Measurements from ENCODE around the gene XYLT1. TPM values are rescaled to one million over a fixed set of nuclear protein-coding genes. Genes with fewer than 3 reads are reported as not detected.

The XYLT1 gene
- polyA plus RNA-seq, 1 of the 3 experiments (the other 2 are of a cell fraction) = 17.6 TPM

DNA sequence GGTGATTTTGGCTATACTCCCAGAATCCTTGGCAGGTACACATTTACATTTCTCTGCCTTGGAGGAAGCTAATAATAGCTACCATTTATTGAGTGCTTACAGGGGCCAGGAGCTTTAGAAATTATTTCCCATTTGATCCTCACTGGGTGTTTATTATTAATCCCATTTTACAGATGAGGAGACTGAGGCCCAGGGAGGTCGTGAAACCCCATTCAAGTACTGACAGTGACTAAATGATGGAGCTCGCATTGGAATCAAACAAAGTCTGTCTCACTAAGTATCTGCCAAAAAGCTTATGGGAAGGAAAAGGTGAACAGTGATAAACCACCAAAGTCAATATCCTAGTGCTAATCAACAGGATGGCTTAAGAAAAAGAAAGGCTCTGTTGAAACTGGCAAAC is 33.3 kb upstream of the XYLT1 start:
- ChIA-PET POLR2A (no interaction called here), CTCF (interaction anchor here (0.6 kb wide), 1 partner anchor 510 kb away, joined by 3 read pairs; no protein-coding TSS in a partner anchor)
- H3K9me2 ChIP-seq = no peaks in the 10 kb centered on the region
- H3K4me3 ChIP-seq (ENCODE audit: low read depth in 2 of 2, low read length in 1 of 2) = no peak overlapping the region
- no peak for TF ChIP-seq JUND (IDR thresholded peaks at IDR 0.05)
- no peak for TF ChIP-seq ZBTB33 (IDR thresholded peaks at IDR 0.05; ENCODE audit: borderline replicate concordance, low read depth)
- TF ChIP-seq FOXJ3 (CRISPR knock-in tag; IDR thresholded peaks at IDR 0.05) = no peak
- TF ChIP-seq FOXM1 (IDR thresholded peaks at IDR 0.05; ENCODE audit: low read depth) = no peak
- no peak for TF ChIP-seq CTCF (IDR thresholded peaks at IDR 0.05)
- TF ChIP-seq ELF1 (IDR thresholded peaks at IDR 0.05) = no peak
- no peak for TF ChIP-seq SIN3A (IDR thresholded peaks at IDR 0.05; ENCODE audit: borderline replicate concordance, low read depth, low read length)
- TF ChIP-seq POLR2AphosphoS5 (IDR thresholded peaks at IDR 0.05; ENCODE audit: low read depth, low read length) = no peak
- no peak for TF ChIP-seq MEF2A (IDR thresholded peaks at IDR 0.05; ENCODE audit: borderline replicate concordance, low read depth)
- no peak for TF ChIP-seq FOSL2 (IDR thresholded peaks at IDR 0.05; ENCODE audit: borderline replicate concordance, low read depth)
- TF ChIP-seq RAD21 (IDR thresholded peaks at IDR 0.05; ENCODE audit: low read length) = no peak
- TF ChIP-seq USF2 (IDR thresholded peaks at IDR 0.05; ENCODE audit: borderline replicate concordance, low read depth, low read length) = no peak
- no peak for TF ChIP-seq MXI1 (IDR thresholded peaks at IDR 0.05; ENCODE audit: low read depth, low read length)
- TF ChIP-seq RCOR1 (IDR thresholded peaks at IDR 0.05; ENCODE audit: low read length) = no peak
- no peak for TF ChIP-seq GATA2 (CRISPR knock-in tag; IDR thresholded peaks at IDR 0.05)
- TF ChIP-seq PBX3 (IDR thresholded peaks at IDR 0.05) = no peak
- peaks cover 3% of the 10 kb centered on the region for H3F3A ChIP-seq (replicated peaks; ENCODE audit: insufficient read depth)
- peaks cover 0 to 12% of the 10 kb centered on the region in 2 experiments; a peak in 1 of 4 replicates for H3K4me1 ChIP-seq (ENCODE audit: control insufficient read depth in 1 of 2, insufficient read depth in 2 of 2, low read depth in 1 of 2, low read length in 1 of 2)
- no peak overlapping the region for H2AFZ ChIP-seq (ENCODE audit: low read depth)
- H3K27me3 ChIP-seq (ENCODE audit: insufficient read depth) = no peaks in the 10 kb centered on the region
- H3K36me3 ChIP-seq (replicated peaks in 1 of 2; ENCODE audit: control insufficient read depth in 1 of 2, insufficient read depth in 2 of 2, low read length in 1 of 2) = no peaks in the 10 kb centered on the region
- no peak overlapping the region for H3K9ac ChIP-seq
- no peak overlapping the region for H3K27ac ChIP-seq (ENCODE audit: low read depth in 2 of 2, low read length in 1 of 2)
- no peaks in the 10 kb centered on the region for H4K20me1 ChIP-seq (ENCODE audit: insufficient read depth)
- no peak overlapping the region for H3K4me2 ChIP-seq
- 74% methylated on average over 2 of the region's 2 CpGs for WGBS (ENCODE audit: low lambda C conversion rate)
- H3K9me3 ChIP-seq = no peaks in the 10 kb centered on the region
- no peak for DNase-seq
- H3K79me2 ChIP-seq (ENCODE audit: insufficient read depth) = no peaks in the 10 kb centered on the region

Data from SK-N-SH (cell line).